T47D (cell line): Measurements from ENCODE around the gene ACADM.
A peak's percentile ranks its signal among the peaks of the same experiment; 100 is the strongest.
"Not testable (repeated sequence)": the region's sequence is repeated elsewhere in the genome, so short reads cannot be mapped to it uniquely, and the experiment has no call there.

Experiments used
- DNase-seq, 2 experiments: peaks; one replicate each; pipeline versions ENCODE4 v3.0.0 to v3.0.0-alpha.2; 2011 to 2012; ENCODE audit warnings: low read depth in 1 of 2, low spot score in 1 of 2
- JUND ChIP-seq: IDR thresholded peaks from 2 replicates; pipeline ENCODE4 v1.6.1; 2012; ENCODE audit warnings: low read depth
- in situ Hi-C: cut with HindIII; loops from 2 replicates; pipeline ENCODE4 v1.10.0; 2016; ENCODE audit warnings: low sequenced_read_pairs, low pct_unique_long_range_greater_than_20kb

The ACADM gene

DNA sequence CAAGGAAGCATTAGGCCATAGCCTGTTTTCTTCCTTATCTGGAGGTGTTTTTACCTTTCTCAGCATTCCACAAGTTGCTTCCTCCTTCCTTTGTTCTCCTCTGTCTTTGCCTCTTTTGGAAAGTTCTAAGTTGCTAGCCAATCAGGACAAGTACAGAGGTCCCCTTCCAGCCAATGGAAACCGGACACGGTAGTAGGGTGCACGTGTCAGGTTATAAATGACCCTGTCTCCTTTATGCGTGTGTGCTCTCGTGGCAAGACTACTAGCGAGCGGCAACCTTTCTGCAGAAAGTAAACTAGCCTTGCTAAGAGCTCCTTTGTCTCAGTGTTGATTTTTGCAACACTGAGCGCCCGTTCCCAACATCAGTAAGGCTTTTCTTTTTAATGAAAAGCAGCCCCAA lies 1.5 kb upstream of the ACADM start:
- in situ Hi-C loops = no loop called here
- DNase-seq = no peak
- TF ChIP-seq JUND = no peak

DNA sequence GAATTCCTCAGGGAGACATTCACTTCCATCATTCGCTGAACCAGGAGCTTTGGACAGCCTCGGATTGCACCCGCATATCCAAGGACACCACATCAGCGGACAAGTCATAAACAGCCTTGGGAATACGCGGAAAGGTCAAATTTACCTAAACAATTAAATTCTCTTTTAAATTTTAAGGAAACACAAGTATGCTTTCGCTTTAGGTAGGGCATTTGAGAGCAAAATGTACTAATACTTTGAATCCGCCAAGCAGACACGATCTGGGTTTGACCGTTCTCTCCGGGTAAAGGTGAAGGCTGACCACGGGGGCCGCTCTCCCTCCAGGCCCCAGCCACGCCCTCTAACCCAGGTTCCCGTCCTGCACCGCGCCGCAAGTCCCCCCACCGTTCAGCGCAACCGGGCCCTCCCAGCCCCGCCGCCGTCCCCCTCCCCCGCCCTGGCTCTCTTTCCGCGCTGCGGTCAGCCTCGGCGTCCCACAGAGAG lies 479 bp upstream of the ACADM start:
- peak; percentile 30 to 83 for DNase-seq
- in situ Hi-C loops = no loop called here
- TF ChIP-seq JUND = no peak

- no peak for DNase-seq
- in situ Hi-C loops = no loop called here
- TF ChIP-seq JUND = no peak
Measured at GRCh38 chr1:75725266-75725665, 757 bp downstream of the ACADM start.

- peak in 1 of 2 experiments; percentile 41 for DNase-seq
- no peak for TF ChIP-seq JUND
- in situ Hi-C loops = no loop called here
Measured at GRCh38 chr1:75725861-75726361, 1.4 kb downstream of the ACADM start.

GRCh38 chr1:75727571-75727970 lies 3.1 kb downstream of the ACADM start:
- DNase-seq = no peak
- TF ChIP-seq JUND = no peak
- in situ Hi-C loops = no loop called here

- in situ Hi-C loops = no loop called here
- no peak for DNase-seq
- no peak for TF ChIP-seq JUND
Measured at GRCh38 chr1:75730432-75730831, 5.9 kb downstream of the ACADM start.

DNA sequence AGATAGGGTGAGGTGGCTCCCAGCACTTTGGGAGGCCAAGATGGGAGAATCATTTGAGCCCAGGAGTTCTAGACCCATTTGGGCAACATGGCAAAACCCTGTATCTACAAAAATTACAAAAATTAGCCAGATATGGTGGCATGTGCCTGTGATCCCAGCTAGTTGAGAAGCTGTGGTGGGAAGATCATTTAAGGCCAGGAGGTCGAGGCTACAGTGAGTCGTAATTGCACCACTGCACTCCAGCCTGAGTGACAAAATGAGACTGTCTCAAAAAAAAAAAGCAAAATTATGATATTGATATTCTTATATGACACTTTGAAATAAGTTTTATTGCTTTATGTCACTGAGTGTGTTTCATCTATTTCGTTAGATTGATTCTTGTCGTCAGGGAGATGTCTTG lies 7.4 kb downstream of the ACADM start:
- TF ChIP-seq JUND = no peak
- in situ Hi-C loops = no loop called here
- no peak for DNase-seq

DNA sequence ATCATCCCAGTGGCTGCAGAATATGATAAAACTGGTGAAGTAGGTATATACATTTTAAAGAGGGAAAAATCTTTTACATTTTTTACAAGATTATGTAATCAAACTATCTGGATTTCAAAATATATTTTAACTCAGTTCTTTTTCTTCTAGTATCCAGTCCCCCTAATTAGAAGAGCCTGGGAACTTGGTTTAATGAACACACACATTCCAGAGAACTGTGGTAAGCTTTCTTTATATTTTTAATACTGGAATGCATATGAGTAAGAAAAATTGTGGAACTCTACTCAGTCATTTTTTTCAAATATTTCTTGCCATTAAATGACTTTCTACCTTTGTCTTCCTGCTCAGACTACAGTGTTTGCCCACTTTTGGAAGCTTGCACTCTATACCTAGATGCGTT lies 8.2 kb downstream of the ACADM start:
- no peak for TF ChIP-seq JUND
- no peak for DNase-seq
- in situ Hi-C loops = no loop called here

GRCh38 chr1:75733661-75734060 lies 9.2 kb downstream of the ACADM start:
- DNase-seq = no peak
- in situ Hi-C loops = no loop called here
- no peak for TF ChIP-seq JUND

GRCh38 chr1:75736016-75736415 lies 11.5 kb downstream of the ACADM start:
- peak in 1 of 2 experiments; percentile 23 for DNase-seq
- in situ Hi-C loops = no loop called here
- no peak for TF ChIP-seq JUND

DNA sequence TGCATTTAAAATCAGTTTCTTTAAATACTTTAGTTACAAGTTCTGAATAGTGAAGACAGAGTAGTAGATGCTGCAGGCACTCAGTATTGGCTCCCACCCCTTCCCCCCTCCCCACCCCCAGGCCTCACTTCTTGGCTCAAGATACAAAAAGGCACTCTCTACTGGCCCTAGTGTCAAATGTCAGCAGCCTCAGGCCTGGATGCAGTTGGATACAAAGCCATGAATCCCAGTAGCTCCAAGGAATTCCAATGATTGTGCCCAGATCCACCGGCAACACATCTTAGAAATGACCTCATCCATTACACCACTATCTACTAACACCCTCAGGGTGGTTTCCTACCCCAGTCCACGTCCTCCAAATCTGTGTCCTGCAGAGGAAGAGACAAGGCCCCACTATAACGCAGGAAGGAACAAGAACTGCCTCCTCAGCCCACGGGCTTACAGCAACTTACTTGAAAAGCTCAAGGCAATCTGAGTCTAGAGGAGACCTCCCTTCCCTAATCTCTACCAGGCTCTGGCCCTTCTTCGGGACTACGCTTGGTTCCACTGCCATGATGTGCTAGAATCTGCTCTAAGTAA lies 17.6 kb downstream of the ACADM start:
- no peak for DNase-seq
- no peak for TF ChIP-seq JUND
- in situ Hi-C loops = no loop called here

DNA sequence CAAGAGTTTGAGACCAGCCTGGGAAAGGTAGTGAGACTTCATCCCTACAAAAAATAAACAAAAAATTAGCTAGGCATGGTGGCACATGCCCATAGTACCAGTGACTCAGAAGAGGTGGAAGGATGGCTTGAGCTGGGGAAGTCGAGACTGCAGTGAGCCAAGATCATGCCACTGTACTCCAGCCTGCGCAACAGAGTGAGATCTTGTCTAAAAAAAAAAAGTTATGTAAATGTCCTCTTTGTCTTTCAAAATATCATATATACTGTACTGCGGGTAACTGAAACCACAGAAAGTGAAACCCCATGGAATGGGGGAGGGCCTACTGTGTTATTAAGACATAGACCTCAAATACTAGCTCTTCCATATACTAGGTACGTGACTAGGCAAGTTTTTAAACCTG lies 20.8 kb downstream of the ACADM start:
- no peak for DNase-seq
- TF ChIP-seq JUND = no peak
- in situ Hi-C loops = no loop called here

DNA sequence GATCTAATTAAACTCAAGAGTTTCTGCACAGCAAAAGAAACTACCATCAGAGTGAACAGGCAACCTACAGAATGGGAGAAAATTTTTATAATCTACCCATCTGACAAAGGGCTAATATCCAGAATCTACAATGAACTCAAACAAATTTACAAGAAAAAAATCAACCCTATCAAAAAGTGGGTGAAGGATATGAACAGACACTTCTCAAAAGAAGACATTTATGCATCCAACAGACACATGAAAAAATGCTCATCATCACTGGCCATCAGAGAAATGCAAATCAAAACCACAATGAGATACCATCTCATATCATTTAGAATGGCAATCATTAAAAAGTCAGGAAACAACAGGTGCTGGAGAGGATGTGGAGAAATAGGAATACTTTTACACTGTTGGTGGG lies 32.7 kb downstream of the ACADM start:
- in situ Hi-C loops = not testable (repeated sequence)

DNA sequence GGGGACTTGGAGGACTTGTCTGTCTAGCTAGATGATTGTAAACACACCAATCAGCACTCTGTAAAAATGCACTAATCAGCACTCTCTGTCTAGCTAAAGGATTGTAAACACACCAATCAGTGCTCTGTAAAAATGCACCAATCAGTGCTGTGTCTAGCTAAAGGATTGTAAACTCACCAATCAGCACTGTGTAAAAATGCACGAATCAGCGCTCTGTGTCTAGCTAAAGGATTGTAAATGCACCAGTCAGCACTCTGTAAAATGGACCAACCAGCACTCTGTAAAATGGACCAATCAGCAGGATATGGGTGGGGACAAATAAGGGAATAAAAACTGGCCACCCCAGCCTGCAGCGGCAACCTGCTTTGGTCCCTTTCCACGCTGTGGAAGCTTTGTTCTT lies 34.0 kb downstream of the ACADM start:
- in situ Hi-C loops = not testable (repeated sequence)

More for the DNA sequence above, 32.7 kb downstream of the ACADM start:
- not testable (repeated sequence) for DNase-seq

More for the DNA sequence above, 34.0 kb downstream of the ACADM start:
- DNase-seq = not testable (repeated sequence)
